GM18951 (cell line): ENCODE measurements around the gene HDHD3.
"Not testable (repeated sequence)": the region's sequence is repeated elsewhere in the genome, so short reads cannot be mapped to it uniquely, and the experiment has no call there.

Source experiments
- POLR2A ChIP-seq: IDR thresholded peaks from 4 replicates; pipeline ENCODE4 v1.6.1; 2011; ENCODE audit warnings: mild to moderate bottlenecking; ENCODE audit not compliant: insufficient read length, insufficient read depth; ENCODE audit errors: extremely low read depth
- in situ Hi-C: fragments of 300-500 bp; cut with MboI; formaldehyde crosslinking; loops from one replicate; pipeline ENCODE4 v1.12.0; 2022; ENCODE audit warnings: low sequenced_read_pairs, mixed read lengths, inconsistent platforms; ENCODE audit not compliant: unreplicated experiment

Gene HDHD3

DNA sequence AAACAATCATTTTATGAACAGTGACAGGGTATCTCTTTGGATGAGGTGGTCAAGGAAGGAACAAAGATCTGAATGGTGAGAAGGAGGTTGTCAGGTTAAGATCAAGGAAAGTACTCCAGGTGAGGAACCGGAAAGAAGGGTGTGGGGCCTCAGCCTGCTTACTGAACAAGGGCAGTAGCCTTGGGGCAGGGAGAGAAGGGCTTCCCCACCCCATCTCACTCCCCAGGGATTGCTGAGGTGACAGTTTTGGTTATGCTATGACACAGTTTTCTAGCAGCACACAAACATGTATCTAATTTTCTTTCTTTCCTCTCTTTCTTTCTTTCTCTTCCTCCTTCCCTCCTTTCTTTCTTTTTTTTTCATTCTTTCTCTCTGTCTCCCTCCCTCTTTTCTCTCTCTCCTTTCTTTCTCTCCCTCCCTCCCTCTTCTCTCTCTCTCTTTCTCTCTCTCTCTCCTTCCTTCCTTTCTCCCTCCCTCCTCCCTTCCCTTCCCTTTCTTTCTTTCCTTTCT, 4.1 kb upstream of the HDHD3 start:
- no peak for TF ChIP-seq POLR2A
- in situ Hi-C loops, result no loop called here

DNA sequence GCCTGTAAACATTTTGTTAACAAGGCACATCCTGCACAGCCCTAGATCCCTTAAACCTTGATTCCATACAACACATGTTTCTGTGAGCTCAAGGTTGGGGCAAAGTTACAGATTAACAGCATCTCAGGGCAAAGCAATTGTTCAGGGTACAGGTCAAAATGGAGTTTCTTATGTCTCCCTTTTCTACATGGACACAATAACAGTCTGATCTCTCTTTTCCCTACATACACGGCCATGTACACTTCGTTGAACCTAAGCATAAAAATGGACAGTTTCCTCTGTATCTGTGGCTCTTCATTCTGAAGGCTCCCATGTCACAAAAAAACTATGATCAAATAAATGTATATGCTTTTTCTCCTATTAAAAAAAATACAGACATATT, 3.0 kb upstream of the HDHD3 start:
- in situ Hi-C loops, result not testable (repeated sequence)

DNA sequence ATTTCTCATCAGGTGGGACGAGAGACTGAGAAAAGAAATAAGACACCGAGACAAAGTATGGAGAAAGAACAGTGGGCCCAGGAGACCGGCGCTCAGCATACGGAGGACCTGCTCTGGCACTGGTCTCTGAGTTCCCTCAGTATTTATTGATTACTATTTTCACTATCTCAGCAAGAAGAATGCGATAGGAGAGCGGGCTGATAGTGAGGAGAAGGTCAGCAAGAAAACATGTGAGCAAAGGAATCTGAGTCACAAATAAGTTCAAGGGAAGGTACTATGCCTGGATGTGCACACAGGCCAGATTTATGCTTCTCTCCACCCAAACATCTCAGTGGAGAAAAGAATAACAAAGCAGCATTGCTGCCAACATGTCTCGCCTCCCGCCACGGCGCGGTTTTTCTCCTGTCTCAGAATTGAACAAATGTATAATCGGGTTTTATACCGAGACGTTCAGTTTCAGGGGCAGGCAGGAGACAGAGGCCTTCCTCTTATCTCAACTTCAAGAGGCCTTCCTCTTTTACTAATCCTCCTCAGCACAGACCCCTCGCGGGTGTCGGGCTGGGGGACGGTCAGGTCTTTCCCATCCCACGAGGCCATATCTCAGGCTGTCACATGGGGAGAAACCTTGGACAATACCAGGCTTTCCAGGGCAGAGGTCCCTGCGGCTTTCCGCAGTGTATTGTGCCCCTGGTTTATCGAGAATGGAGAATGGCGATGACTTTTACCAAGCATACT, 2.5 kb upstream of the HDHD3 start:
- in situ Hi-C loops, result not testable (repeated sequence)

DNA sequence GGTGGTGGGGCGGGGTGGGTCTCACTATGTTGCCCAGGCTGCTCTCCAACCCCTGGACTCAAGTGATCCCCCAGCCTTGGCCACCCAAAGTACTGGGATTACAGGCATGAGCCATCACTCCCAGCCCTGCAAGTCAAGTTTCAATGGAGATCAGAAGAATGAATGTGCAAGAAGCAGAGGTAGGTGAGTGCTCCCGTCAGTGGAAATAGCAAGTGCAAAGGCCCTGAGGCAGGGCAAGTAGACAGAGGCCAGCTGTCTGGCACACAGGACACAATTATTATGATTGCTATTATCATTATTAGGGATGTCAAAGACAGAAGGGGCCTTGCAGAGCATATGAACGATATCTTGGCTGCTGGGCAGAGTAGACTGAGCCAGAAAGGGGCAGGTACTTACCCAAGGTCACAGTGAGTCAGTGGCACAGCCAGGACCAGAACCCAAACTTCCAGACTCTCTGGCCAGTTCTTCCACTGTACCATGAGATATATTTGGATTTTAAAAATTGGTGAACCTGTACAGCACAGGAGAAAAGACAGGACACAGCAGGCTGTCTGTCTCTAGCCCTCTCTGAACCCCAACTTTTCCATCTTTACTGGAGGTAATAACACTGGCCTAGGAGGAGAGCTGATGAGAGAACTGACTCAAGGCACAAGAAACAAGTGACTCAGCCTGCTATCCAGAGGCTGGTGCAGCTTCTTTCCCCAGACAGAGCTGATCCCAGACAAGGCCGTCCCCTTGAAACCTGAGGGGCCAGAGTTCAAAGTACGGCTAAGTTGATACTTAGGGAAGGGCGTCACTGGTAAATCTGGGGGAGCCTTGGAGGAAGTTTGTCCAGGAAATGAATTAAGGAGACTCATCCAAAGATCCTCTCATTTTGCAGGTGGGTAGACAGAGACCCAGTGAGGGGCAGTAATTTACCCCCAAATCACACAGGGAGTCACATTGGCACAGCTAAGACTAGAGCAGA, 1.4 kb downstream of the HDHD3 start:
- no peak for TF ChIP-seq POLR2A
- in situ Hi-C loops, result no loop called here

DNA sequence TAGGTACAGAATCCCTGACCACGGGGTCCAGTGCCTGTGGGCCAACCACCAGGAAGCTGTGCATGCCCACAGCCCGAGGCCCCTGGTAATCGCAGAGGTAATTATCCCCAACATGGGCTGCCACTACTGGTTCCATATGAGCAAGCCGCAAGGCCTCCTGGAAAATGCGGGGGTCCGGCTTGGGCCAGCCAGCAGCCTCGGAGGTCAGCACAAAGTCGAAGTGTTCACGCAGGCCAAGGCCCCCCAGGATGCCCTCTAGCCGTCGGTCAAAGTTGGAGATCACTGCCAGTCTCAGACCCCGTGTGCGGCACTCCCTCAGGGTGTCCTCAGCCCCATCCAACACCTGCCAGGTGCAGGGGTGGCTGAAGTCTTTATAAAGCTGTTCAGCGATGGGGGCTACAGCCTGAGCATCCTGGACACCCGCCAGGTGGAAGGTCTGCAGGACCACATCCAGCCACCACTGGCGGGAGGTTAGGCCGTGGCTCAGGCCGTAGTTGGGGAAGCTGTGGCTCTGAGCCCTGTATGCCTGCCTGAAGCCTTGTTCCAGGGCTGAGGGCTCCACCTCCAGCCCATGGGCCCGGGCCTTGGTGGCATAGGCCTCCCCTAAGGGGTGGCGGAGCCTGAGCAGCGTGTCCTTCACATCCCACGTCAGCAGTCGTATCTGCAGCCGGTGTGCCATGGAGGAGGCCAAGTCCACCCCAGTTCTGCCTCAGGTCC, 3.0 kb downstream of the HDHD3 start:
- TF ChIP-seq POLR2A, result no peak
- in situ Hi-C loops, result no loop called here

DNA sequence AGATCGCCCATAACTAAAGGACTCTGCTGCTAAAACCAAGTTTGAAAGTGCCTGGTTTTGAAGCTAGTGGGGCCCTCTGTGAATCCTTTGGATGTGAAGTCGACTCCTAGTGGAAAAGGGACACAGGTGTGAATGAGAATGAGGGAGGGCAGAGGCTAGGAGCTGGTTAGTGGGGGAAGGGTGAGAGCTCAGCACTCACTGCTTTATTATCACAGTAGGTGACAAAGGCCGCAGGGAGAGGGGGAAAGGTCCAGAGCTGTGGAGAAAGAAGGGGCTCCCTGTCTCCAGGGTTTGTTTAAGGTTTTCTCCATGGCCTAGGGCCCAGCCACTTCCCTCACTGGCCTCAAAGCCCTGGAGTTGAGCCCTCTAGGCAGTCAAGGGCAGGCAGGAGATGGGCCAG, 3.5 kb downstream of the HDHD3 start:
- TF ChIP-seq POLR2A, result no peak
- in situ Hi-C loops, result no loop called here

DNA sequence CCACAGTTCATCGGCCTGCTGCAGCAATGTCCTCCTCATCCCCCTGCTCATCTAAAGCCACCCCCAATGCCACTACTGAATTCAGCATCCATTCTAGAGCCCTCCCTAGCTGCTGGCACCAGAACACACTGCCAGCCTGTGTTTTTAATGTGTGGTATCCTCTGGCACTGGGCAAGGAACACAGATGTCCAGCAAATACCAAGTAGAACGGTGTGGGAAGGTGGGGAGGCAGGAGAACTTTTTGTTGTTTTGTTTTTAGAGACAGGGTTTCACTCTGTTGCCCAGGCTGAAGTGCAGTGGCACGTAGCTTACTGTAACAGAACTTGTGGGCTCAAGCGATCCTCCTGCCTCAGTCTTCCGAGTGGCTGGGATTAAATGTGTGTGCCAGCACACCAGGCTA, 4.7 kb downstream of the HDHD3 start:
- TF ChIP-seq POLR2A, result no peak
- in situ Hi-C loops, result no loop called here

DNA sequence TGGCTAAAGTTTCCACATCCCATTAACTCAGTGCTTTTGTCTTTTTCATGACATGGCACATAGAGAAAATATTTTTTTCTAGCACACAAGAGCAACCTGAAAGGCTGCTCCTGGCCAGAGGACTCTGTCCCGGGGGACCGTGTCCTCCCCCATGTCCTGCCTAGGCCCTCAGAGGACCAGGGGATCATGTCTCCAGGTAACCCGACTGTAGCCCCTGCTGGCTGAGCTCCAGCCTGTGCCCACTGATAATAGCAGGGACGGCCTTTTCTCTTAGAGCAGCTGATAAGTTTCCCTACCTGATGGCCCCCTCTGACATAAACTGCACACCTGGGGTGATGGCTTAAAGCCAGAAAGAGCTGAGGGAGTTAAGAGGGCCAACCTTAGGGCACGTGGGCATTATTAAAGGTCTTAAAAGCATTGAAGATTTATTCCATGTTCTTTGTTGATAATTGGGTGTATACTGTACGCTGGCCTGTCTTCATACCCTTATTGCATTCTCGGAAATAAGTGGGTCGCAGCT, 5.9 kb downstream of the HDHD3 start:
- in situ Hi-C loops, result no loop called here
- TF ChIP-seq POLR2A, result no peak

DNA sequence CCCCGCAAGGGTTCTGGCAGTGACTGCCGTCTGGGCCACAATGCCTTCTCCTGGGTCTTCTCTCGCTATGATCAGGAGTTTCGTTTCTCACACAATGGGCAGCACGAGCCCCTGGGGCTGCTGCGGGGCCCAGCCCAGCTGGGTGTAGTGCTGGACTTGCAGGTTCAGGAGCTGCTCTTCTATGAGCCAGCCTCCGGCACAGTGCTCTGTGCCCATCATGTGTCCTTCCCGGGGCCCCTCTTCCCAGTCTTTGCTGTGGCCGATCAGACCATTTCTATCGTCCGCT, 7.0 kb downstream of the HDHD3 start:
- no peak for TF ChIP-seq POLR2A
- in situ Hi-C loops, result no loop called here

DNA sequence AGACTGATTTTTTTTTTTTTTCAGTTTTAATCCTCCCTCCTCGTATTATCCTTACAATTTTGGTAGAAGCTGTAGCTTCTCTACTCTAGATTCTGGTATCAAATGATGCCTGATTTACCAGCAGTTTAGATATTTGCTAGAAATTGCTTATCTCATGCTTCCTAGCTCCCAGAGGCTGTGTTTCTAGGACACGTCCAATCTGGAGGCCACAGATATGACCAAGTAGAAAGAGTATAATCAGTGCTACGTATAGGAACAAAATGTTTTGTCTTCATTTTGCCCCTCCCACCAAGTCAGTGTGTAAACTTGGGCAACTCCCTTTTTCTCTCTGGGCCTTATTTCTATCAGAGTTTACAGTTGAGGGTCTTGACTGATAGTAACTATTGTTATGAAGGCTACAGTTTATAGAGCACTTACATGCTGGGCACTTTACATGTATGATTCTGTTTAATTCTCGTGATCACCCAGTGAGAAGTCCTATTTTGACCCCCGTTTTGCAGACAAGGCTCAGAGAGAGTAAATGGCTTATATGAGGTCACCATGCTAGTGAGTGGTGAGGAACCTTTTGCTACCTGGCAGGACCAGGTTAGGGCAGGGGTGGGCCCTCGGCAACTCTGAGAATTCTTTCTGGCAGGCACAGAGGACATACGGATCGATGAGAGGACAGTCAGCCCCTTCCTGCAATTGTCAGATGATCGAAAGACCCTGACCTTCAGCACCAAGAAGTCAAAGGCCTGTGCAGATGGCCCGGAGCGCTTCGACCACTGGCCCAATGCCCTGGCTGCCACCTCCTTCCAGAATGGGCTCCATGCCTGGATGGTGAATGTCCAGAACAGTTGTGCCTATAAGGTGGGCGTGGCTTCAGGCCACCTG, 7.6 kb downstream of the HDHD3 start:
- in situ Hi-C loops, result no loop called here

DNA sequence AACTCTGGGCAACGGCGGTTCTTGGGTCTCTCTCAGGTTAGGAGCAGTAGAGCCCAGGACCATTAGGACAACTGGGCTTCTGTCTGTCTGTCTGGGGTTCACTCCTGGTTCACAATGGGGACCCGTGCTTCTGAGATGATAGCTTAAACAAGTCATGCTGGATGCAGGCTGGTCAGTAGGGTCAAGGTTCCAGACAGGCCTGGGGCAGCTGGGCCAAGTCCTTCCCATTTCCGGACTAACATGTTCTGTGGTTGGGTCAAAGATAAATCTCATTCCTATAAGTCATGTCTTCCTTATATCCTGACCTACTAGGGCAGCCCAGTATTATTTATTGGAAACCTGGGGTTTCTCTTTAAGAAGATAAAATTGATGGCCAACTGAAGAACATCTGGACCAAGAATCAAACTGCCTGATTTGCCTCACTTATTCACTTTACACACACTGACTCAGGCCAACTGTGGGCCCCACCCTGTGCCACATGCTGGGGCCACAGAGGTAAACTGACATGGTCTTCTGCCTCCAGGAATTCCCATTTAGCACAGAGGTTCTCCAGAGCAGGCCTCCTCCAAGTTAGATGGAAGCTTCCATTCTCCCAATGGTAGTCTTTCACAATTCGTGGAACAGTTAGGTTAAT, 8.3 kb downstream of the HDHD3 start:
- TF ChIP-seq POLR2A, result no peak
- in situ Hi-C loops, result no loop called here

More for the DNA sequence above, 7.6 kb downstream of the HDHD3 start:
- TF ChIP-seq POLR2A, result no peak

DNA sequence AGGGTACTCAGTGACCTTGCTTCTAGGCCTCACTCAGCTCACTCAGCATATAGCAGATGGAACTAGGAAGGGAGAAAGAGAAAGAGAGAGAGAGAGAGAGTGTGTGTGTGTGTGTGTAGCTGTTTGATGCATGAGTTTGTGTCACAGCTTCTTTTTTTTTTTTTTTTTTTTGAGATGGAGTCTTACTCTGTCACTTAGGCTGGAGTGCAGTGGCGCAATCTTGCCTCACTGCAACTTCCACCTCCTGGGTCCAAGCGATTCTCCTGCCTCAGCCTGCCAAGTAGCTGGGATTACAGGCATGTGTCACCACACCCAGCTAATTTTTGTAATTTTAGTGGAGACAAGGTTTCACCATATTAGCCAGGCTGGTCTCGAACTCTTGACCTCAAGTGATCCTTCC, 11.1 kb downstream of the HDHD3 start:
- in situ Hi-C loops, result not testable (repeated sequence)

DNA sequence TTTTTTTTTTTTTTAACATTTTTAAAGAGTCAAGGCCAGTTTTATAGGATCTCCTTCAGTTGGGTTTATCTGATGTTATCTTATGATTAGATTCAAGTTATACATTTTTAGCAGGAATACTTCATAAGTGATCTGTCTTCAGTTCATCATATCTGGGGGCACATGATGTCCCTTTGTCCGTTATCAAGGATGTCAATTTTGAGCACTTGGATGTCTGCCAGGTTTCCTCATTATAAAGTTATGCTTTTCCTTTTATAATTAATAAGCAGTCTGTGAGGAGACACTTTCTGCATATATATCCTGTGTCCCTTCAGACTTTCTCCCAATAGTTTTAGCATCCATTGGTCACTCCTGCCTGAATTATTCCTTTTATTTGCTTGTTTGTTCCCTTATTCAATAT, 11.8 kb downstream of the HDHD3 start:
- in situ Hi-C loops, result no loop called here

More for the DNA sequence above, 11.8 kb downstream of the HDHD3 start:
- TF ChIP-seq POLR2A, result no peak
